Ascending aorta (tissue), 2 donors: Measurements from ENCODE around the gene MAFF. TPM values are rescaled to one million over a fixed set of nuclear protein-coding genes. Genes with fewer than 3 reads are reported as not detected.

Experiments
- DNase-seq, 2 donors: peaks; one replicate each; pipeline ENCODE4 v3.0.0-alpha.2; 2019; ENCODE audit warnings: low spot score in 2 of 2
- H3K27ac ChIP-seq, 2 donors: fragments of 200-600 bp; sonication (generic); one replicate each; pipeline ENCODE4 v1.5.1; 2016 to 2017; ENCODE audit warnings: mild to moderate bottlenecking in 1 of 2
- H3K27me3 ChIP-seq: fragments of 200-600 bp; sonication (generic); one replicate; pipeline ENCODE4 v1.5.1; 2017
- H3K36me3 ChIP-seq, 2 donors: fragments of 200-600 bp; sonication (generic); one replicate each; pipeline ENCODE4 v1.5.1; 2016
- H3K4me1 ChIP-seq, 2 donors: fragments of 200-600 bp; sonication (generic); one replicate each; pipeline ENCODE4 v1.5.1; 2016 to 2017; ENCODE audit warnings: mild to moderate bottlenecking in 1 of 2
- H3K4me3 ChIP-seq, 2 donors: fragments of 200-600 bp; sonication (generic); one replicate each; pipeline ENCODE4 v1.5.1; 2016 to 2017; ENCODE audit warnings: mild to moderate bottlenecking in 1 of 2
- H3K9me3 ChIP-seq, 2 donors: fragments of 200-600 bp; sonication (generic); one replicate each; pipeline ENCODE4 v1.5.1; 2016
- intact Hi-C: fragments of 100-400 bp; cut with DNase I; formaldehyde crosslinking; loops from one replicate; pipeline ENCODE4 v1.15.1; 2023
- total RNA-seq: library from RNA; depleted of rRNA; stranded (reverse); fragments of >200 nt; gene quantifications from one replicate; pipeline ENCODE4 v1.1.0, GENCODE V29; 2016
- TF ChIP-seq, protein P1 (sequence below), 3 experiments: fragments of 200-600 bp in 2 of 3; fragments of 450-650 bp in 1 of 3; sonication (generic) in 2 of 3; IDR thresholded peaks; one replicate each; pipeline ENCODE4 v1.5.1; 2016 to 2019; ENCODE audit warnings: antibody characterized with exemption in 3 of 3, mild to moderate bottlenecking in 1 of 3, moderate library complexity in 1 of 3

Gene MAFF
- total RNA-seq, 1 donor from 2014 or later, result 183 TPM

DNA sequence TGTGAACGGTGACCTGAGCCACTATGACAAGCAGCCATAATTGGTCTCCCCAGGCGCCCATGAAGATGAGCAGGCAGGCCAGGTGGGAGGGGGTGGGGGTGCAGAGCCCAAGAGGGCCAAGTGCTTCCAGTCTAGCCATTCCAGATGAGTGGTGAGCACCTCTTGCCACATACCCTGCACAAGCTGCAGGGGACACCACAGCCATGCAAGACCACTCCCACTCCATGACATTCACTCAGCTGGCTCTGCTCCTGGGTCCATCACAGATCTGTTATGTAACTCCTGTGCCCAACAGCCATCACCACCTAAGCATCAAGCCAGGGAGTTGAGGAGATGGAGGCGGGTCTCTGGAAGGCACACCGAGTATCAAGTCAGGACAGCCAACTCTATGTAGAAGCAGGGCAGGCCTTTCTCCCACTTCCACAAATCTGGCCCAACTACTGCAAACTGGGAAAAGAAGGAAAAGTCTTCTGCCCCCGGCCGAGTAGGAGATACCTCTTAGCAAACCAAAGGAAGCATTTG lies 62.6 kb downstream of the MAFF start:
- Histone ChIP-seq H3K36me3 (no peaks in the 10 kb centered on the region), H3K9me3 (no peaks in the 10 kb centered on the region), H3K4me1 (peaks cover 13 to 43% of the 10 kb centered on the region in 2 donors), H3K27ac (peak overlapping the region in 1 of 2 donors; percentile 43), H3K27me3 (no peaks in the 10 kb centered on the region), H3K4me3 (no peak overlapping the region)
- TF ChIP-seq, protein P1, sequence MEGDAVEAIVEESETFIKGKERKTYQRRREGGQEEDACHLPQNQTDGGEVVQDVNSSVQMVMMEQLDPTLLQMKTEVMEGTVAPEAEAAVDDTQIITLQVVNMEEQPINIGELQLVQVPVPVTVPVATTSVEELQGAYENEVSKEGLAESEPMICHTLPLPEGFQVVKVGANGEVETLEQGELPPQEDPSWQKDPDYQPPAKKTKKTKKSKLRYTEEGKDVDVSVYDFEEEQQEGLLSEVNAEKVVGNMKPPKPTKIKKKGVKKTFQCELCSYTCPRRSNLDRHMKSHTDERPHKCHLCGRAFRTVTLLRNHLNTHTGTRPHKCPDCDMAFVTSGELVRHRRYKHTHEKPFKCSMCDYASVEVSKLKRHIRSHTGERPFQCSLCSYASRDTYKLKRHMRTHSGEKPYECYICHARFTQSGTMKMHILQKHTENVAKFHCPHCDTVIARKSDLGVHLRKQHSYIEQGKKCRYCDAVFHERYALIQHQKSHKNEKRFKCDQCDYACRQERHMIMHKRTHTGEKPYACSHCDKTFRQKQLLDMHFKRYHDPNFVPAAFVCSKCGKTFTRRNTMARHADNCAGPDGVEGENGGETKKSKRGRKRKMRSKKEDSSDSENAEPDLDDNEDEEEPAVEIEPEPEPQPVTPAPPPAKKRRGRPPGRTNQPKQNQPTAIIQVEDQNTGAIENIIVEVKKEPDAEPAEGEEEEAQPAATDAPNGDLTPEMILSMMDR (IDR thresholded peaks at IDR 0.05), result no peak
- intact Hi-C loops, result no loop called here
- DNase-seq, result no peak

Other genes with a start within 250 kb of the MAFF start
- not detected for gene C22orf23, start 248.4 kb upstream of the MAFF start, total RNA-seq
- 204 TPM for gene POLR2F, start 248.3 kb upstream of the MAFF start, total RNA-seq
- gene SOX10, start 217.4 kb upstream of the MAFF start, total RNA-seq, result 23.0 TPM
- 88.1 TPM for gene PICK1, start 144.6 kb upstream of the MAFF start, total RNA-seq
- not detected for gene SLC16A8, start 117.8 kb upstream of the MAFF start, total RNA-seq
- not detected for gene BAIAP2L2, start 91.3 kb upstream of the MAFF start, total RNA-seq
- gene PLA2G6, start 20.2 kb upstream of the MAFF start, total RNA-seq, result 79.5 TPM
- 118 TPM for gene TMEM184B, start 71.0 kb downstream of the MAFF start, total RNA-seq
- gene CSNK1E, start 115.4 kb downstream of the MAFF start, total RNA-seq, result 185 TPM